ENCODE results near the gene BRINP2.

Gene BRINP2

DNA sequence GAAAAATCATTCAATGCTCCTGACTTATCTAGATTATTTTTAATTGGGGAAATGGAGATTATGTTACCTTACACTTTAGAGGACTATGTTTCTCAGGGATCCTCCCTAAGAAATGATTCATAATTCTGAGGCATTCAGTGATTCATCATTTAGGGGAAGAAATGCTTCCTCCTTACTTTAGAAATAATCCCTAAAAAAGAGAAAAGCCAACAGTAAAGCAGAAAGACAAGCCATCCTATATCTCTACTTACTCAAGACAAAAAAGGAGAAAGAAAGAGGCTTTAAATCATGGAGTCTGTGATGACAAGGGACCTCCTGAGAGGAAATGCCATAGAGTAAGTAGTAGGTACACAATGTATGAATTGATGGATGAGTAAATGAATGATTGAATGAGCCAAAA lies 137.0 kb downstream of the BRINP2 start:
- Histone ChIP-seq H3K27me3 (ENCODE audit: insufficient read depth, poor library complexity, severe bottlenecking) (no peaks in the 10 kb centered on the region), H3K27ac (replicated peaks) (no peak overlapping the region), H3K4me3 (replicated peaks; ENCODE audit: insufficient read depth, low read length) (no peak overlapping the region)
- TF ChIP-seq POLR2AphosphoS5 (IDR thresholded peaks at IDR 0.05; ENCODE audit: low read depth) (no peak), GABPA (IDR thresholded peaks at IDR 0.05; ENCODE audit: low read depth) (no peak)
- DNase-seq (ENCODE audit: low read depth in 1 of 2, low spot score in 1 of 2), result no peak

DNA sequence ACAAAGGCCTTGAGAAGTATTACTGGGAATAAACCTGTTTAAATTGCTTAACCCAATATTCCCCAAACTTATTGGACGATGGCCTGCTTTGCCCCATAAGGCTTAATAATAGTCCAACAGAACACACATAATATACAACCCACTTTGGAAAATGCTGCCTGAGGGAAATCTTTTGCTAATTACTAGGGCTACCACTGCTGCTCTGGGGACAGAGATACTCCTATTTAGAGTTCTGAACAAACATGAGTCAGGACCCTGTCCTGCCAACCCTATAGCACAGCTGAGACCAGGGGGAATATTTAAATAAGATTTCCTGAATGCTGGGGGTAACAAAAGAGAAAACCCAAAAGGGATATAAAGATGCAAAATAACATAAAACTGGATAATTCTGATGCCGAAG lies 139.1 kb downstream of the BRINP2 start:
- no peak overlapping the region for H3K27ac ChIP-seq (replicated peaks)
- TF ChIP-seq GABPA (IDR thresholded peaks at IDR 0.05; ENCODE audit: low read depth) (no peak), SPI1 (IDR thresholded peaks at IDR 0.05; ENCODE audit: borderline replicate concordance, low read depth) (no peak), POLR2AphosphoS5 (IDR thresholded peaks at IDR 0.05; ENCODE audit: low read depth) (no peak)
- TF ChIP-seq, protein P1, sequence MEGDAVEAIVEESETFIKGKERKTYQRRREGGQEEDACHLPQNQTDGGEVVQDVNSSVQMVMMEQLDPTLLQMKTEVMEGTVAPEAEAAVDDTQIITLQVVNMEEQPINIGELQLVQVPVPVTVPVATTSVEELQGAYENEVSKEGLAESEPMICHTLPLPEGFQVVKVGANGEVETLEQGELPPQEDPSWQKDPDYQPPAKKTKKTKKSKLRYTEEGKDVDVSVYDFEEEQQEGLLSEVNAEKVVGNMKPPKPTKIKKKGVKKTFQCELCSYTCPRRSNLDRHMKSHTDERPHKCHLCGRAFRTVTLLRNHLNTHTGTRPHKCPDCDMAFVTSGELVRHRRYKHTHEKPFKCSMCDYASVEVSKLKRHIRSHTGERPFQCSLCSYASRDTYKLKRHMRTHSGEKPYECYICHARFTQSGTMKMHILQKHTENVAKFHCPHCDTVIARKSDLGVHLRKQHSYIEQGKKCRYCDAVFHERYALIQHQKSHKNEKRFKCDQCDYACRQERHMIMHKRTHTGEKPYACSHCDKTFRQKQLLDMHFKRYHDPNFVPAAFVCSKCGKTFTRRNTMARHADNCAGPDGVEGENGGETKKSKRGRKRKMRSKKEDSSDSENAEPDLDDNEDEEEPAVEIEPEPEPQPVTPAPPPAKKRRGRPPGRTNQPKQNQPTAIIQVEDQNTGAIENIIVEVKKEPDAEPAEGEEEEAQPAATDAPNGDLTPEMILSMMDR (IDR thresholded peaks at IDR 0.05; ENCODE audit: insufficient read depth, low read length), result no peak
- TF ChIP-seq, protein P2, sequence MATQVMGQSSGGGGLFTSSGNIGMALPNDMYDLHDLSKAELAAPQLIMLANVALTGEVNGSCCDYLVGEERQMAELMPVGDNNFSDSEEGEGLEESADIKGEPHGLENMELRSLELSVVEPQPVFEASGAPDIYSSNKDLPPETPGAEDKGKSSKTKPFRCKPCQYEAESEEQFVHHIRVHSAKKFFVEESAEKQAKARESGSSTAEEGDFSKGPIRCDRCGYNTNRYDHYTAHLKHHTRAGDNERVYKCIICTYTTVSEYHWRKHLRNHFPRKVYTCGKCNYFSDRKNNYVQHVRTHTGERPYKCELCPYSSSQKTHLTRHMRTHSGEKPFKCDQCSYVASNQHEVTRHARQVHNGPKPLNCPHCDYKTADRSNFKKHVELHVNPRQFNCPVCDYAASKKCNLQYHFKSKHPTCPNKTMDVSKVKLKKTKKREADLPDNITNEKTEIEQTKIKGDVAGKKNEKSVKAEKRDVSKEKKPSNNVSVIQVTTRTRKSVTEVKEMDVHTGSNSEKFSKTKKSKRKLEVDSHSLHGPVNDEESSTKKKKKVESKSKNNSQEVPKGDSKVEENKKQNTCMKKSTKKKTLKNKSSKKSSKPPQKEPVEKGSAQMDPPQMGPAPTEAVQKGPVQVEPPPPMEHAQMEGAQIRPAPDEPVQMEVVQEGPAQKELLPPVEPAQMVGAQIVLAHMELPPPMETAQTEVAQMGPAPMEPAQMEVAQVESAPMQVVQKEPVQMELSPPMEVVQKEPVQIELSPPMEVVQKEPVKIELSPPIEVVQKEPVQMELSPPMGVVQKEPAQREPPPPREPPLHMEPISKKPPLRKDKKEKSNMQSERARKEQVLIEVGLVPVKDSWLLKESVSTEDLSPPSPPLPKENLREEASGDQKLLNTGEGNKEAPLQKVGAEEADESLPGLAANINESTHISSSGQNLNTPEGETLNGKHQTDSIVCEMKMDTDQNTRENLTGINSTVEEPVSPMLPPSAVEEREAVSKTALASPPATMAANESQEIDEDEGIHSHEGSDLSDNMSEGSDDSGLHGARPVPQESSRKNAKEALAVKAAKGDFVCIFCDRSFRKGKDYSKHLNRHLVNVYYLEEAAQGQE (IDR thresholded peaks at IDR 0.05; ENCODE audit: insufficient replicate concordance, low read depth), result no peak
- H3K4me3 ChIP-seq (replicated peaks; ENCODE audit: insufficient read depth, low read length), result no peak overlapping the region
- no peaks in the 10 kb centered on the region for H3K27me3 ChIP-seq (ENCODE audit: insufficient read depth, poor library complexity, severe bottlenecking)
- no peak for DNase-seq (ENCODE audit: low read depth in 1 of 2, low spot score in 1 of 2)

DNA sequence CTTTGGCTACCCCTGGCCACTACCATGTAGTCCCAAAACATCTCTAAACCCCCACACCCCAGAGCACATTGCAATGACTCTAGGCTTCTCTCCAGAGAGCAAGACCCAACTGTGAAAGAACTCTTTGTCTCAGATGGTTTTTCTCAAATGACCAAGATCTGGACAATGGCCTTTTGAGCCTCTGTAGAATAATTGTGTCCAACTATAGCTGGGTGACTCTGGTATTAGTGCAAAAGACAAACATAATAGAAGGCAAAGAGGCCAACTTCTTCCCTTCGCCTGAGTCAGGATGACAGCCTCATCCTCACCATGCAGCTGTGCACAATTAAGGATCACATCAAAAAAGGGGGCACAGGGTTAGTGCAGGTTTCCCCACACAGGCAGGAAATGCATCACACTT lies 139.6 kb downstream of the BRINP2 start:
- H3K27ac ChIP-seq (replicated peaks), result no peak overlapping the region
- DNase-seq (ENCODE audit: low read depth in 1 of 2, low spot score in 1 of 2), result no peak
- no peaks in the 10 kb centered on the region for H3K27me3 ChIP-seq (ENCODE audit: insufficient read depth, poor library complexity, severe bottlenecking)
- TF ChIP-seq SPI1 (IDR thresholded peaks at IDR 0.05; ENCODE audit: borderline replicate concordance, low read depth) (no peak), POLR2AphosphoS5 (IDR thresholded peaks at IDR 0.05; ENCODE audit: low read depth) (no peak), GABPA (IDR thresholded peaks at IDR 0.05; ENCODE audit: low read depth) (no peak)
- TF ChIP-seq, protein P2 (IDR thresholded peaks at IDR 0.05; ENCODE audit: insufficient replicate concordance, low read depth), result no peak
- TF ChIP-seq, protein P1 (IDR thresholded peaks at IDR 0.05; ENCODE audit: insufficient read depth, low read length), result no peak
- H3K4me3 ChIP-seq (replicated peaks; ENCODE audit: insufficient read depth, low read length), result no peak overlapping the region

DNA sequence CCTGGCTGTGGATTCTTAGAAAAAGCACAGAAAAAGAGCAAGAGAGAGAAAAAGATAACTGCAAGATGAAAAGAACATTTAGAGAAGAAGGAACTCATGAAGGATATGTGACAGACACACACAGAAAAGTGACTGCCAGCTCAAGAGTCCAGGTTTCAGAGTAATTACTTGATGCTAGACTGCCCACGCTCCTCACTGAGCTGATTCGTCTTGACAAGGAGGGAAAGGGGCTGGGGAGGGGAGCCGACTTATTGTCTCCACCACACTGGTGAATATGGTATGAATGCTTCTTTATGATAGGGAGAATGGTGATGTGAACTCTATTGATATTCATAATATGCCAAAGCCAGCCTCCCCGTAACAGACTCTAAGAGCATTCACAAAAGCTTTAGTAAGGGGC lies 140.4 kb downstream of the BRINP2 start:
- H3K27me3 ChIP-seq (ENCODE audit: insufficient read depth, poor library complexity, severe bottlenecking), result no peaks in the 10 kb centered on the region
- TF ChIP-seq GABPA (IDR thresholded peaks at IDR 0.05; ENCODE audit: low read depth) (no peak), SPI1 (IDR thresholded peaks at IDR 0.05; ENCODE audit: borderline replicate concordance, low read depth) (no peak), POLR2AphosphoS5 (IDR thresholded peaks at IDR 0.05; ENCODE audit: low read depth) (no peak)
- TF ChIP-seq, protein P1 (IDR thresholded peaks at IDR 0.05; ENCODE audit: insufficient read depth, low read length), result no peak
- TF ChIP-seq, protein P2 (IDR thresholded peaks at IDR 0.05; ENCODE audit: insufficient replicate concordance, low read depth), result no peak
- H3K27ac ChIP-seq (replicated peaks), result no peak overlapping the region

More for the DNA sequence above, 140.4 kb downstream of the BRINP2 start:
- H3K4me3 ChIP-seq (replicated peaks; ENCODE audit: insufficient read depth, low read length), result no peak overlapping the region
- DNase-seq (ENCODE audit: low read depth in 1 of 2, low spot score in 1 of 2), result no peak

Measured in HL-60 (cell line).